ENCODE results near the gene NTM. TPM values are rescaled to one million over a fixed set of nuclear protein-coding genes. Genes with fewer than 3 reads are reported as not detected.

The NTM gene
- polyA plus RNA-seq, 1 donor (not counting 4 experiments of a cell fraction or from before 2014, with no cell fraction given) = 47.9 TPM

DNA sequence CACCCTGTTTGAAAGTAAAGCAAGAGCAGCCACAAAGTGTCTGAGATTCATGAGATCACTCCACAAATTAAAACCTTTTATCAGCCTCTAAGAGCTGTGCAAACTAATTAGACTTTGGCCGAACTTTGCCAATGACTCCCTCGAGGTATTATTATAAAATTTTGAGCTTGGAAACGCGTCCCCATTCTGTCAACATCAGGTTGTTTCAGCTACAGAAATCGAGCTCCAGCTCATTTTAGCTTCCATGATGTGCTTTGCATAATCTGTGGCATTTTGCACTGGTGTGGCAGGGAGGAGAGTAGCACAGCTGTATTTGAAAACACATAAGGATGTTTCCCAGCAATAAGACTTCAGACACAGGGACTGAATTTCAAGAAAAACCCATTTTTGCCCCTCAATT is 872.2 kb downstream of the NTM start:
- Histone ChIP-seq H3K9ac (ENCODE audit: control insufficient read depth, extremely low read depth, insufficient read depth, low read length) (no peak overlapping the region), H2AFZ (ENCODE audit: control insufficient read depth, low read length) (no peak overlapping the region), H3K27ac (ENCODE audit: control insufficient read depth, insufficient read depth, low read length) (no peak overlapping the region), H3K27me3 (ENCODE audit: control insufficient read depth, extremely low read depth, insufficient read depth, low read length) (no peaks in the 10 kb centered on the region), H3K4me3 (ENCODE audit: control insufficient read depth in 2 of 3, extremely low read depth in 1 of 3, insufficient read depth in 2 of 3, low read depth in 1 of 3, low read length in 3 of 3) (no peak overlapping the region), H3K79me2 (ENCODE audit: control insufficient read depth, insufficient read depth, low read length) (no peaks in the 10 kb centered on the region), H4K20me1 (ENCODE audit: control insufficient read depth, extremely low read depth, insufficient read depth, low read length) (no peaks in the 10 kb centered on the region), H3K9me3 (ENCODE audit: control insufficient read depth, low read depth, low read length) (no peaks in the 10 kb centered on the region), H3K36me3 (ENCODE audit: control insufficient read depth in 2 of 2, extremely low read depth in 1 of 2, insufficient read depth in 2 of 2, low read length in 2 of 2) (no peaks in the 10 kb centered on the region), H3K4me2 (ENCODE audit: control insufficient read depth, extremely low read depth, insufficient read depth, low read depth, low read length) (no peak overlapping the region), H3K9me1 (ENCODE audit: control insufficient read depth, extremely low read depth, insufficient read depth, low read length) (no peaks in the 10 kb centered on the region), H3K4me1 (ENCODE audit: control insufficient read depth, extremely low read depth, insufficient read depth, low read length) (no peaks in the 10 kb centered on the region)
- FAIRE-seq (no peak), DNase-seq (ENCODE audit: low read depth, low spot score) (no peak)
- dilution Hi-C loops (cut with MboI; ENCODE audit: extremely low pct_ligation_motif_present, low sequenced_read_pairs) = no loop called here
- TF ChIP-seq EZH2 (IDR thresholded peaks at IDR 0.05; ENCODE audit: low read length) = no peak
- no peak for TF ChIP-seq CTCF (optimal IDR thresholded peaks at IDR 0.05 in 1 of 3, IDR thresholded peaks at IDR 0.05 in 1 of 3, conservative IDR thresholded peaks at IDR 0.05 in 1 of 3; ENCODE audit: extremely low read depth in 1 of 3, insufficient read depth in 2 of 3, low read length in 3 of 3)

DNA sequence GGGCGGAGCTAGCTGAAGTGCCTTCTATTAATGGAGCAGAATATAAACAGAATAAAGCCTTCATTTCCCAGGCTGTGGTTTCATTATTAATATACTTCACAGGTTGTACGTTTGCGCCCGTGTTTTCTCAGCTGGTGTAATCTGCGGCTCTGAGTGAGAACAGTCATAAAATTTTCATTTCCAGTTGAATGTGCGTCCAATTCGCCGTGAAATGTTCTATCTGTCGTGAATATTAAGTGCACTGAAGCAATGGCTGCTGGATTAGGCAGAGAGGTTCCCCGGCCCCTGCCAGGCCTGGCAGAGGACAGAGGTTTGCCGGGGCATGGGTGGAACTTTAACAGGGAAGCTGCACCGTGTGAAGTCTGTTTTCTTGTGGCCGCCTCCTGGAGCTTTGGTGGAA is 874.4 kb downstream of the NTM start:
- dilution Hi-C loops (cut with MboI; ENCODE audit: extremely low pct_ligation_motif_present, low sequenced_read_pairs) = no loop called here
- no peaks in the 10 kb centered on the region for H3K9me3 ChIP-seq (ENCODE audit: control insufficient read depth, low read depth, low read length)
- no peaks in the 10 kb centered on the region for H3K27me3 ChIP-seq (ENCODE audit: control insufficient read depth, extremely low read depth, insufficient read depth, low read length)

More for the DNA sequence above, 874.4 kb downstream of the NTM start:
- H3K79me2 ChIP-seq (ENCODE audit: control insufficient read depth, insufficient read depth, low read length) = no peaks in the 10 kb centered on the region
- no peaks in the 10 kb centered on the region for H3K36me3 ChIP-seq (ENCODE audit: control insufficient read depth in 2 of 2, extremely low read depth in 1 of 2, insufficient read depth in 2 of 2, low read length in 2 of 2)
- H3K9ac ChIP-seq (ENCODE audit: control insufficient read depth, extremely low read depth, insufficient read depth, low read length) = no peak overlapping the region
- FAIRE-seq (no peak), DNase-seq (ENCODE audit: low read depth, low spot score) (no peak)
- H3K9me1 ChIP-seq (ENCODE audit: control insufficient read depth, extremely low read depth, insufficient read depth, low read length) = no peaks in the 10 kb centered on the region
- no peak overlapping the region for H3K27ac ChIP-seq (ENCODE audit: control insufficient read depth, insufficient read depth, low read length)
- H4K20me1 ChIP-seq (ENCODE audit: control insufficient read depth, extremely low read depth, insufficient read depth, low read length) = no peaks in the 10 kb centered on the region
- TF ChIP-seq EZH2 (IDR thresholded peaks at IDR 0.05; ENCODE audit: low read length) = no peak
- no peak for TF ChIP-seq CTCF (optimal IDR thresholded peaks at IDR 0.05 in 1 of 3, IDR thresholded peaks at IDR 0.05 in 1 of 3, conservative IDR thresholded peaks at IDR 0.05 in 1 of 3; ENCODE audit: extremely low read depth in 1 of 3, insufficient read depth in 2 of 3, low read length in 3 of 3)
- no peaks in the 10 kb centered on the region for H3K4me1 ChIP-seq (ENCODE audit: control insufficient read depth, extremely low read depth, insufficient read depth, low read length)
- H2AFZ ChIP-seq (ENCODE audit: control insufficient read depth, low read length) = no peak overlapping the region
- no peak overlapping the region for H3K4me2 ChIP-seq (ENCODE audit: control insufficient read depth, extremely low read depth, insufficient read depth, low read depth, low read length)
- H3K4me3 ChIP-seq (ENCODE audit: control insufficient read depth in 2 of 3, extremely low read depth in 1 of 3, insufficient read depth in 2 of 3, low read depth in 1 of 3, low read length in 3 of 3) = no peak overlapping the region
